ENCODE results near the gene RNF222.

Gene RNF222

GRCh38 chr17:8392674-8393469 is 4.8 kb downstream of the RNF222 start:
- Histone ChIP-seq H3K4me1 (ENCODE audit: control insufficient read depth in 1 of 2, insufficient read depth in 2 of 2, low read length in 2 of 2) (no peaks in the 10 kb centered on the region), H3K27ac (ENCODE audit: low read length) (no peak overlapping the region), H3K4me3 (ENCODE audit: low read depth in 1 of 2, low read length in 2 of 2) (no peak overlapping the region), H3K9me3 (ENCODE audit: control insufficient read depth in 1 of 2, low read length in 2 of 2) (no peaks in the 10 kb centered on the region), H3K36me3 (ENCODE audit: control insufficient read depth in 1 of 2, insufficient read depth in 2 of 2, low read length in 2 of 2) (no peaks in the 10 kb centered on the region), H3K27me3 (ENCODE audit: low read depth, low read length) (peaks cover 7% of the 10 kb centered on the region)

- Histone ChIP-seq H3K27me3 (ENCODE audit: low read depth, low read length) (peaks cover 7% of the 10 kb centered on the region), H3K4me3 (ENCODE audit: low read depth in 1 of 2, low read length in 2 of 2) (no peak overlapping the region), H3K36me3 (ENCODE audit: control insufficient read depth in 1 of 2, insufficient read depth in 2 of 2, low read length in 2 of 2) (no peaks in the 10 kb centered on the region)
Measured at GRCh38 chr17:8392274-8392673, 5.4 kb downstream of the RNF222 start.

GRCh38 chr17:8391711-8392110 is 5.9 kb downstream of the RNF222 start:
- no peak overlapping the region for H3K4me3 ChIP-seq (ENCODE audit: low read depth in 1 of 2, low read length in 2 of 2)
- H3K27me3 ChIP-seq (ENCODE audit: low read depth, low read length) = peaks cover 7% of the 10 kb centered on the region
- no peak overlapping the region for H3K27ac ChIP-seq (ENCODE audit: low read length)
- no peaks in the 10 kb centered on the region for H3K36me3 ChIP-seq (ENCODE audit: control insufficient read depth in 1 of 2, insufficient read depth in 2 of 2, low read length in 2 of 2)
- no peaks in the 10 kb centered on the region for H3K4me1 ChIP-seq (ENCODE audit: control insufficient read depth in 1 of 2, insufficient read depth in 2 of 2, low read length in 2 of 2)
- no peaks in the 10 kb centered on the region for H3K9me3 ChIP-seq (ENCODE audit: control insufficient read depth in 1 of 2, low read length in 2 of 2)

More at GRCh38 chr17:8392274-8392673, 5.4 kb downstream of the RNF222 start:
- no peaks in the 10 kb centered on the region for H3K9me3 ChIP-seq (ENCODE audit: control insufficient read depth in 1 of 2, low read length in 2 of 2)
- no peaks in the 10 kb centered on the region for H3K4me1 ChIP-seq (ENCODE audit: control insufficient read depth in 1 of 2, insufficient read depth in 2 of 2, low read length in 2 of 2)
- H3K27ac ChIP-seq (ENCODE audit: low read length) = no peak overlapping the region

GRCh38 chr17:8387914-8388651 is 9.5 kb downstream of the RNF222 start:
- no peak overlapping the region for H3K4me3 ChIP-seq (ENCODE audit: low read depth in 1 of 2, low read length in 2 of 2)
- no peaks in the 10 kb centered on the region for H3K36me3 ChIP-seq (ENCODE audit: control insufficient read depth in 1 of 2, insufficient read depth in 2 of 2, low read length in 2 of 2)
- H3K27me3 ChIP-seq (ENCODE audit: low read depth, low read length) = peaks cover under 1% of the 10 kb centered on the region
- H3K9me3 ChIP-seq (ENCODE audit: control insufficient read depth in 1 of 2, low read length in 2 of 2) = no peaks in the 10 kb centered on the region
- H3K27ac ChIP-seq (ENCODE audit: low read length) = no peak overlapping the region
- peaks cover 0 to 10% of the 10 kb centered on the region in 2 donors for H3K4me1 ChIP-seq (ENCODE audit: control insufficient read depth in 1 of 2, insufficient read depth in 2 of 2, low read length in 2 of 2)

GRCh38 chr17:8386841-8387240 is 10.8 kb downstream of the RNF222 start:
- Histone ChIP-seq H3K9me3 (ENCODE audit: control insufficient read depth in 1 of 2, low read length in 2 of 2) (no peaks in the 10 kb centered on the region), H3K27ac (ENCODE audit: low read length) (no peak overlapping the region), H3K36me3 (ENCODE audit: control insufficient read depth in 1 of 2, insufficient read depth in 2 of 2, low read length in 2 of 2) (no peaks in the 10 kb centered on the region), H3K4me1 (ENCODE audit: control insufficient read depth in 1 of 2, insufficient read depth in 2 of 2, low read length in 2 of 2) (peaks cover 0 to 15% of the 10 kb centered on the region in 2 donors), H3K4me3 (ENCODE audit: low read depth in 1 of 2, low read length in 2 of 2) (no peak overlapping the region), H3K27me3 (ENCODE audit: low read depth, low read length) (no peaks in the 10 kb centered on the region)

- peaks cover 16% of the 10 kb centered on the region in 2 donors for H3K36me3 ChIP-seq (ENCODE audit: control insufficient read depth in 1 of 2, insufficient read depth in 2 of 2, low read length in 2 of 2)
- no peaks in the 10 kb centered on the region for H3K27me3 ChIP-seq (ENCODE audit: low read depth, low read length)
- no peak overlapping the region for H3K4me3 ChIP-seq (ENCODE audit: low read depth in 1 of 2, low read length in 2 of 2)
- peaks cover 0 to 35% of the 10 kb centered on the region in 2 donors for H3K4me1 ChIP-seq (ENCODE audit: control insufficient read depth in 1 of 2, insufficient read depth in 2 of 2, low read length in 2 of 2)
- H3K9me3 ChIP-seq (ENCODE audit: control insufficient read depth in 1 of 2, low read length in 2 of 2) = no peaks in the 10 kb centered on the region
- H3K27ac ChIP-seq (ENCODE audit: low read length) = no peak overlapping the region
Measured at GRCh38 chr17:8384801-8385378, 12.7 kb downstream of the RNF222 start.

- H3K36me3 ChIP-seq (ENCODE audit: control insufficient read depth in 1 of 2, insufficient read depth in 2 of 2, low read length in 2 of 2) = peaks cover 32% of the 10 kb centered on the region in 2 donors
- no peaks in the 10 kb centered on the region for H3K27me3 ChIP-seq (ENCODE audit: low read depth, low read length)
- H3K27ac ChIP-seq (ENCODE audit: low read length) = peak within 1 kb of the TSS; percentile 90
- no peaks in the 10 kb centered on the region for H3K9me3 ChIP-seq (ENCODE audit: control insufficient read depth in 1 of 2, low read length in 2 of 2)
- H3K4me1 ChIP-seq (ENCODE audit: control insufficient read depth in 1 of 2, insufficient read depth in 2 of 2, low read length in 2 of 2) = peaks cover 0 to 35% of the 10 kb centered on the region in 2 donors
- H3K4me3 ChIP-seq (ENCODE audit: low read depth in 1 of 2, low read length in 2 of 2) = peak within 1 kb of the TSS; percentile 92 to 100
Measured at GRCh38 chr17:8383143-8383822, 14.3 kb downstream of the RNF222 start, which contains the start of gene RPL26. Gene RPL26 (minus strand): TSS chr17:8383193. CDS start chr17:8382310, 883 bp downstream.

GRCh38 chr17:8382880-8383142 is 14.8 kb downstream of the RNF222 start:
- Histone ChIP-seq H3K4me1 (ENCODE audit: control insufficient read depth in 1 of 2, insufficient read depth in 2 of 2, low read length in 2 of 2) (peaks cover 0 to 35% of the 10 kb centered on the region in 2 donors), H3K27ac (ENCODE audit: low read length) (peak overlapping the region; percentile 90), H3K4me3 (ENCODE audit: low read depth in 1 of 2, low read length in 2 of 2) (peak overlapping the region; percentile 92 to 100), H3K27me3 (ENCODE audit: low read depth, low read length) (no peaks in the 10 kb centered on the region), H3K9me3 (ENCODE audit: control insufficient read depth in 1 of 2, low read length in 2 of 2) (no peaks in the 10 kb centered on the region), H3K36me3 (ENCODE audit: control insufficient read depth in 1 of 2, insufficient read depth in 2 of 2, low read length in 2 of 2) (peaks cover 34 to 36% of the 10 kb centered on the region in 2 donors)

GRCh38 chr17:8382052-8382879 is 15.4 kb downstream of the RNF222 start:
- Histone ChIP-seq H3K27ac (ENCODE audit: low read length) (peak overlapping the region; percentile 90), H3K4me1 (ENCODE audit: control insufficient read depth in 1 of 2, insufficient read depth in 2 of 2, low read length in 2 of 2) (peaks cover 0 to 35% of the 10 kb centered on the region in 2 donors), H3K36me3 (ENCODE audit: control insufficient read depth in 1 of 2, insufficient read depth in 2 of 2, low read length in 2 of 2) (peaks cover 38 to 41% of the 10 kb centered on the region in 2 donors), H3K4me3 (ENCODE audit: low read depth in 1 of 2, low read length in 2 of 2) (peak overlapping the region; percentile 92 to 100), H3K27me3 (ENCODE audit: low read depth, low read length) (no peaks in the 10 kb centered on the region), H3K9me3 (ENCODE audit: control insufficient read depth in 1 of 2, low read length in 2 of 2) (no peaks in the 10 kb centered on the region)

- Histone ChIP-seq H3K4me1 (ENCODE audit: control insufficient read depth in 1 of 2, insufficient read depth in 2 of 2, low read length in 2 of 2) (peaks cover 0 to 50% of the 10 kb centered on the region in 2 donors), H3K27me3 (ENCODE audit: low read depth, low read length) (no peaks in the 10 kb centered on the region), H3K36me3 (ENCODE audit: control insufficient read depth in 1 of 2, insufficient read depth in 2 of 2, low read length in 2 of 2) (peaks cover 44 to 46% of the 10 kb centered on the region in 2 donors), H3K9me3 (ENCODE audit: control insufficient read depth in 1 of 2, low read length in 2 of 2) (no peaks in the 10 kb centered on the region), H3K27ac (ENCODE audit: low read length) (no peak overlapping the region), H3K4me3 (ENCODE audit: low read depth in 1 of 2, low read length in 2 of 2) (no peak overlapping the region)
Measured at GRCh38 chr17:8380049-8380448, 17.6 kb downstream of the RNF222 start.
